GM12875 (cell line): Measurements from ENCODE around the gene BCAS3.

Experiments
- H3K4me3 ChIP-seq: one replicate; pipeline ENCODE4 v1.5.1; 2011; ENCODE audit warnings: low read depth, low read length, control low read depth
- TF ChIP-seq, protein P1 (sequence below): IDR thresholded peaks from 2 replicates; pipeline ENCODE4 v1.5.1; 2011; ENCODE audit warnings: low read depth, mild to moderate bottlenecking, control low read depth, inconsistent platforms, low read length, moderate library complexity, borderline replicate concordance; ENCODE audit not compliant: insufficient read depth

The BCAS3 gene

DNA sequence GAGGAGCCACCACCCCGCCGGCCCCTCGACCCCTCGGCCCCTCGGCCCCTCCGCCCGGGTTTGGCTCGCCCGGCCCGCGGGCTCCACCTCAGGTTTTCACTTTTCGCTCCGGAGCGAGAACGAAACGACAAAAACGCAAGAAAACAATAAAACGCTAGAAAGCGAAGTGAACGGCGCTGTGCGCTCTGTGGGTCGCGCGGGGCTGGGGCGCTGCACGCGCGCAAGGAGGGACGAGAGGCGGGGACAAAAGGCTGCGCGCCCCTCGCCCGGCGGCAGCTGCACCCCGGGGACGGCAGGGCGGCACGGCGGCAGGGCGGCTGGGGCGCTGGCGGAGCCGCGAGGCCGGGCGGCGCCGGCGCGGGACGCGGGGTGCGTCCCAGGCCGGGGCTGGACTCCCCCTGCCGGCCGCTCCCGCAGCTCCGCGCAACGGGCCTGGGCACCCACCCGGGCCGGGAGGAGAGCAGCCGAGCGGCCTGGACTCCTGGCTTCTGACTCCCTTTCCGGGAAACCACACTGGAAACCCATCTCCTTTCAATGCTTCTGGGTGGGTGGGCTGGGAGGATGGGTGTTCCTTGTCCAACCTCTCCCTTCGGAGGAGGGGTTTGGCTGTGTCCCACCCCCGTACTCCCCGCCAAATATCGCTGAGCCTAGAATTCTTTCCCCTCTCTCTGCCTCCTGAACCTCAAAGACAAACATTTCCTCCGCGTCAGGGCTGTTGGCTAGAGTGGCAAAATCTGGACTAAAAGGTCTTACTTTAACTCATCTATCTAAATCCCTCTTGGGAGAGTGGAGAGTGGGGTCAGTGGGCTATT lies 731.9 kb downstream of the BCAS3 start:
- TF ChIP-seq, protein P1, sequence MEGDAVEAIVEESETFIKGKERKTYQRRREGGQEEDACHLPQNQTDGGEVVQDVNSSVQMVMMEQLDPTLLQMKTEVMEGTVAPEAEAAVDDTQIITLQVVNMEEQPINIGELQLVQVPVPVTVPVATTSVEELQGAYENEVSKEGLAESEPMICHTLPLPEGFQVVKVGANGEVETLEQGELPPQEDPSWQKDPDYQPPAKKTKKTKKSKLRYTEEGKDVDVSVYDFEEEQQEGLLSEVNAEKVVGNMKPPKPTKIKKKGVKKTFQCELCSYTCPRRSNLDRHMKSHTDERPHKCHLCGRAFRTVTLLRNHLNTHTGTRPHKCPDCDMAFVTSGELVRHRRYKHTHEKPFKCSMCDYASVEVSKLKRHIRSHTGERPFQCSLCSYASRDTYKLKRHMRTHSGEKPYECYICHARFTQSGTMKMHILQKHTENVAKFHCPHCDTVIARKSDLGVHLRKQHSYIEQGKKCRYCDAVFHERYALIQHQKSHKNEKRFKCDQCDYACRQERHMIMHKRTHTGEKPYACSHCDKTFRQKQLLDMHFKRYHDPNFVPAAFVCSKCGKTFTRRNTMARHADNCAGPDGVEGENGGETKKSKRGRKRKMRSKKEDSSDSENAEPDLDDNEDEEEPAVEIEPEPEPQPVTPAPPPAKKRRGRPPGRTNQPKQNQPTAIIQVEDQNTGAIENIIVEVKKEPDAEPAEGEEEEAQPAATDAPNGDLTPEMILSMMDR, result peak; percentile 67
- H3K4me3 ChIP-seq, result peak overlapping the region; percentile 45

DNA sequence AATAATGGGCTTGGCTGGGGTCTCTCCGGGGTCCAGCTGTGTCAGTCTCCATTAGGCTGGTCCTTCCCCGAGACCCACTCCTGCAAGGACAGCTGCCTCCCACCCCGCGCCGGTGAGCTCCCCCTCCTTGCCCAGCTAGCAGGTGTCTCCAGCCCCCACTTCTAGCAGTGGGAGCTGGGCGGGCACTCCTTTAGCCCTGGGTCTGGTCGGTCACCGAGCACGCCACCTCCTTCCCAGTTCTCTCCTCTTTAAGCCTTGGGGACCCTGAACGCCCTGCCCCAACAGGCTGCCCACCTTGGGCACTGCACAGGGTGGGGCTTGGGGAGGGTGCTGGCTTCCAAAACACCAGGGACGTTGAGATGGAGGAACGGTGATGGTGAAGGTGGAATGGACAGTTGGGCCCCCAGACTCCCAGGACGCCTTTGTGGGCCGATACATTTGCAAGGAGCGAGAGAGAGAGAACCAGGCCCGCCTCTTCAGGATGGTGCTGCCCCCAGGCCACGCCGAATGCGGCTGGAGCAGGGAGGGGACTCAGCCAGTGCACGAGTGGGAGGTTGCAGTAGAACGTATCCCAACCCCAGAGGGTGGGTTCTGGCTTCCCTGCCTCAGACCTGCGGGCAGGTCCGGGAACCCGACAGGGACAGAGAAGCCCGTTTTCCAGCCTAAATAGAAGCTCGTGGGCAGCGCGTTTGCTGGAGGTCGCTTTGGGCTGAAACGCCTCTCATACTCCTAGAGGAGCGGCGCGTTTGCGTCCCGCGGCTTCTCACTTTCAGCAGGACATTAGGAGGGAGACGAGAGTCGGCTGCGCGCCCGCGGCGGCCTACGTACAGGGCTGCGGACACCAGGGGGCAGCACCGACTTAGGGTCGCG lies 732.7 kb downstream of the BCAS3 start:
- TF ChIP-seq, protein P1, result peak; percentile 66
- H3K4me3 ChIP-seq, result no peak overlapping the region

DNA sequence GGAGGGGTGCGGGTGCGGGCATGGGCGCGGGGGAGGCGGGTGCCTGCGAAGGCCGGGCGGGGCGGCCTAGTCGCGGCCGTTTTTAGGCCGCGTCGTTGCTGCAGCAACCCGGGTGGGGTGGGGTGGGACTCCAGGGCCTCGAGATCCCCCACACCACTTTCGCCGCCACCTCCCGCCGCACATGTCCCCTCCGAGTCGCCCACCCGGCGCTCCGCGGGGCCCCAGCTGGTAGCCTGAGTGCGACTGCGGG lies 733.3 kb downstream of the BCAS3 start:
- no peak overlapping the region for H3K4me3 ChIP-seq
- TF ChIP-seq, protein P1, result no peak

DNA sequence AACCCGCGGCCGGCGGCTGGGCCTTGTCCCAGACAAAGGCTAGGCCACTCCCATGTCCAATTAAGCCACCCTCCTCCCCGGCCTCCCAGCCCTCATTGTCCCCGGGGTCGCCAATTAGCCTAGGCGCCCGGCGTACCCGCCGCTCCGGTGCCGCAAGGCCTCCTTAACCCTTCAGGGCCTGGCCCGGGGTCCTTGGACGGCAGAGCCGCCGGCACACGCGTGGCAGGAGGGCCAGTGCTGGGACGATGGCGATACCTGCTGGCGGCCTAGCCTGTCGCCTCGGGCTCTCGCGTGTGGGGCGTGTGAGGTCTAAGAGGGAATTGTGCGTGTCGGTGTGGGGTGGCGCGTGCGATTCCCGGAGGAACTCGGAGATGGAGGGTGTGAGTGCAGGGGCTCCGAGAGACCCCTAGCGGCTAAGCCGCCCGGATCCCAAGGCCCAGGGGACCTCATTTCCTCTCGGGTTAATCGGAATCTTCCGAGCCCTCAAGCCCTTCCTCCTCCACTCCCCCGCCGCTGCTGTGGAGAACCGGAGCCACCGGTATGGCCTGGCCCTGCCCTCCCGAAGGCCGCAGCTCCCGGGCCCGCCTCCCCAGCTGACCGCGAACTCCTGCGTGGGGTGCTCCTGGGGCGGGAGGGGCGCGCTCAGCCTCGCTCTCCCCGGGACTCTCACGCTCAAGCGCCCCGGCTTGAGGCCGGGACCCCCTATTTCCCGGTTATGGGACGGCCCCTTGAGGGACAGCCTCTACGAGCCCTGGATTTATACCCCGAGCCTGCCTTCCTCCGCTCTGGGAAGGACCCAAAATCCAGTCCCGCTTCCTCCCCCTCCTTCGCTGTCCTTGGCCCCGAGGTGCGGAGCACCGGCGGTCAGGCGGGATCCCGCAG lies 733.9 kb downstream of the BCAS3 start:
- TF ChIP-seq, protein P1, result peak; percentile 18; the same call in 1 of the 2 replicates
- peak overlapping the region; percentile 50 for H3K4me3 ChIP-seq

DNA sequence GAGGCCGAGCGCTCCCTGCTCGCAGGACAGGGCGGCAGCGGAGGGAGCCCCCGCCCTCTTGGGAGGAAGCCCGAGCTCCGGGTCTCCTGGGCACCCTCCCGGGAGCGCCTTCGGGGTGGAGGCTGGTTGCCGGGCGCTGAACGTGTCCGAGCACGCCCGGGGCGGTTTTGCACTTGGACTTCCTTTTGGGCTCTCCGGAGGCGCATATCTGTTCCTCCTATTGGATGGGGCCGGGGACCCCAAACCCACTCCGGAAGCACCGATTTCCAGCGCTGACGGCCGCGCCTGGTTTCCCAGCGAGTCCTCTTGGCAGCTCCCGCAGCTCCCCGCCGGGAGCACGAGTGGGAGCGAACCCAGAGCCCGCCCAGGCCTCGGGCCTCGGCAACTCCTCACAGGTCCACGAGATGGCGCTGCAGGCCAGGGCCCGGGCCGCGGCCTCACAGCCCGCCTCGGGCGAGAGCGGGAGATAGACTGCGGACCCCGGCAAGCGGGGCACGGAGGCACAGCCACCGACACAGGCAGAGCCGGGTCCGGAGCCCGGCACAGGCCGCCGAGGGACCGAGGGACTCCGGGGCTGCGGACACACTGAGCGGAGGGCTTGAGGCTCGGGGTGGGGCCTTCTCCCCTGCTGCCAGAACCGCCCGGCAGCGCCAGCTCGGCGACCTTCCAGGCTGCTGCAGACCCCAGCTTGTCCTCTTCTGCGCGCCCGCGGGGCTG lies 734.6 kb downstream of the BCAS3 start:
- TF ChIP-seq, protein P1, result peak; percentile 97
- H3K4me3 ChIP-seq, result peak overlapping the region; percentile 50

DNA sequence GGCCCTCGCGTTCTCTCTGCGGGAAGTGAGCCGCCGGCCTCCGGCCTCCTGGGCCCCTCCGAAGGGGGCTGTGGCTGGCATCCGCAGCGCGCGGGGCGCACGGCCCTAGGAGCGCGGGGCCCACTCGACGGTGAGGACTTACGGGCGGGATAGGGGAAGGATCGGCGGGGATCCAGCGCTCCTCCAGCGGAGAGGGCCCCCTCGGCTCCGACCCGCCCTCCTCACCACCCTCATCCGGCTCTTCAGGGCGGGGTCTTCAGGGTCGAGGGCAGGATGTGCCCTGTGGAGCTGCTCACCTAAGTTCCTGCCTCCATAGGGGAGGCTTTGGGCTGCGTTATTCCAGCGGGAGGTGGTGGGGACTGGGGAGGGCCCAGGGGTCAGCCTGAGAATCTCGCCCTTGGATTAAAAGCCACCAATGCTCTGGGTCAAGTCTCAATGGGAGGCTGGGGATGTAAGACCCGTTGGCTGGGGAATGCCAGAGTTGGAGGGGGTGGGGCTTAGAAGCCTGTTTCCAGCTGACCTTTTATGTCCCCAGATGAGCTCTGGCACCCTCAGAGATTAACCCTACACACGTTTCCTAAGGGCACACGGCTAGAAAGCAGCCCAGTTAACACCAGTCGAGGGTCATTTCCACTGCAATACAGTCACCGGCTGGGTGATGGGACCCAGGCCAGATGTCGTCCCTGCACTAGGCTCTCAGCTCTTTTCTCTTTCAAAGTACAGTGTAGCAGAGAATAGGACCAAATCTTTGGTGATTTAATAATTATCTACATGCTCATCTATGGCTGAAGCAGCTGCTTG lies 735.4 kb downstream of the BCAS3 start:
- TF ChIP-seq, protein P1, result no peak
- peak overlapping the region; percentile 50 for H3K4me3 ChIP-seq
